ENCODE measurements around the gene NRXN3.

DNA sequence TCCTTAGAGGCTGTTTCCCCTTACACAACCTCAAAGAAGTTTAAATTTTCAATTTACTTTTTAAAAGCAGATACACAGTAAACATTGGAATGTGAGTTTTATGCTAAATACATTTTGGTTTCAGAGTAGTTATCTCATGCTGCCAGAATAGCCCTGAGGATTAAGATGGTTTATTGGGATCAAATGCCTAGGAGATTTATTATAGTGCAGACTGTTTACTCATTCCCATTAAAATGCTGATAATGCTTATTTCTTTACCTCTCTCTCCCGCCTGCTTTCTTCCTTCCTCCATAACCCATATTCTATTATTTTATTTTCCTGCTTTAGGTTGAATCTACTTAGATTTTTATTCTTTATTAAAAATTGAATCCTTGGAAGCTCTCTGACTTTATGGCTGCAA is 1701.0 kb downstream of the NRXN3 start:
- TF ChIP-seq ARNT (IDR thresholded peaks at IDR 0.05) (no peak), FOXM1 (IDR thresholded peaks at IDR 0.05; ENCODE audit: borderline replicate concordance) (no peak), ELF4 (IDR thresholded peaks at IDR 0.05) (no peak), FOXK2 (IDR thresholded peaks at IDR 0.05) (no peak), LEF1 (IDR thresholded peaks at IDR 0.05; ENCODE audit: borderline replicate concordance) (no peak), SP1 (IDR thresholded peaks at IDR 0.05) (no peak), TARDBP (IDR thresholded peaks at IDR 0.05) (no peak), FOXA1 (IDR thresholded peaks at IDR 0.05) (no peak), BHLHE40 (IDR thresholded peaks at IDR 0.05; ENCODE audit: borderline replicate concordance) (no peak), SUZ12 (IDR thresholded peaks at IDR 0.05) (no peak), CTBP1 (IDR thresholded peaks at IDR 0.05; ENCODE audit: borderline replicate concordance) (no peak), ZNF384 (IDR thresholded peaks at IDR 0.05) (no peak), HDGF (IDR thresholded peaks at IDR 0.05; ENCODE audit: borderline replicate concordance) (no peak)
- TF ChIP-seq, protein P1, sequence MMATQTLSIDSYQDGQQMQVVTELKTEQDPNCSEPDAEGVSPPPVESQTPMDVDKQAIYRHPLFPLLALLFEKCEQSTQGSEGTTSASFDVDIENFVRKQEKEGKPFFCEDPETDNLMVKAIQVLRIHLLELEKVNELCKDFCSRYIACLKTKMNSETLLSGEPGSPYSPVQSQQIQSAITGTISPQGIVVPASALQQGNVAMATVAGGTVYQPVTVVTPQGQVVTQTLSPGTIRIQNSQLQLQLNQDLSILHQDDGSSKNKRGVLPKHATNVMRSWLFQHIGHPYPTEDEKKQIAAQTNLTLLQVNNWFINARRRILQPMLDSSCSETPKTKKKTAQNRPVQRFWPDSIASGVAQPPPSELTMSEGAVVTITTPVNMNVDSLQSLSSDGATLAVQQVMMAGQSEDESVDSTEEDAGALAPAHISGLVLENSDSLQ (IDR thresholded peaks at IDR 0.05) = no peak

Measured in HEK293T (cell line).